HG03575 (cell line): ENCODE data around the gene ARID1B.

Source experiments
- ATAC-seq: cut with Tn5 transposase; IDR thresholded peaks from one replicate; pipeline ENCODE4 v1.9.1; 2021; ENCODE audit not compliant: unreplicated experiment, insufficient number of reproducible peaks, low FRiP score; ENCODE audit errors: extremely low read depth

Gene ARID1B

GRCh38 chr6:157107915-157108651, 330.9 kb downstream of the ARID1B start:
- ATAC-seq = no peak

GRCh38 chr6:157108923-157109322, 331.7 kb downstream of the ARID1B start:
- ATAC-seq = no peak

GRCh38 chr6:157110607-157111006, 333.4 kb downstream of the ARID1B start:
- no peak for ATAC-seq

GRCh38 chr6:157113389-157113788, 336.2 kb downstream of the ARID1B start:
- no peak for ATAC-seq

GRCh38 chr6:157116426-157116825, 339.2 kb downstream of the ARID1B start:
- no peak for ATAC-seq

GRCh38 chr6:157117431-157118095, 340.4 kb downstream of the ARID1B start:
- no peak for ATAC-seq

- ATAC-seq = no peak
These were observed 342.4 kb downstream of the ARID1B start for GRCh38 chr6:157119502-157120027.

GRCh38 chr6:157120534-157121232, 343.5 kb downstream of the ARID1B start:
- ATAC-seq = no peak

- no peak for ATAC-seq
These were observed 344.7 kb downstream of the ARID1B start for GRCh38 chr6:157121897-157122296.

- no peak for ATAC-seq
These were observed 346.1 kb downstream of the ARID1B start for GRCh38 chr6:157123234-157123633.

GRCh38 chr6:157124485-157125254, 347.5 kb downstream of the ARID1B start:
- ATAC-seq = no peak

- ATAC-seq = no peak
These were observed 348.4 kb downstream of the ARID1B start for GRCh38 chr6:157125531-157125930.

- ATAC-seq = no peak
These were observed 349.3 kb downstream of the ARID1B start for GRCh38 chr6:157126183-157127098.

- ATAC-seq = no peak
These were observed 351.1 kb downstream of the ARID1B start for GRCh38 chr6:157128235-157128775.

GRCh38 chr6:157131250-157131649, 354.1 kb downstream of the ARID1B start:
- ATAC-seq = no peak

- no peak for ATAC-seq
These were observed 356.7 kb downstream of the ARID1B start for GRCh38 chr6:157133856-157134255.

- no peak for ATAC-seq
These were observed 357.3 kb downstream of the ARID1B start for GRCh38 chr6:157134402-157135047.
